ENCODE data around the gene SNRPD2.

DNA sequence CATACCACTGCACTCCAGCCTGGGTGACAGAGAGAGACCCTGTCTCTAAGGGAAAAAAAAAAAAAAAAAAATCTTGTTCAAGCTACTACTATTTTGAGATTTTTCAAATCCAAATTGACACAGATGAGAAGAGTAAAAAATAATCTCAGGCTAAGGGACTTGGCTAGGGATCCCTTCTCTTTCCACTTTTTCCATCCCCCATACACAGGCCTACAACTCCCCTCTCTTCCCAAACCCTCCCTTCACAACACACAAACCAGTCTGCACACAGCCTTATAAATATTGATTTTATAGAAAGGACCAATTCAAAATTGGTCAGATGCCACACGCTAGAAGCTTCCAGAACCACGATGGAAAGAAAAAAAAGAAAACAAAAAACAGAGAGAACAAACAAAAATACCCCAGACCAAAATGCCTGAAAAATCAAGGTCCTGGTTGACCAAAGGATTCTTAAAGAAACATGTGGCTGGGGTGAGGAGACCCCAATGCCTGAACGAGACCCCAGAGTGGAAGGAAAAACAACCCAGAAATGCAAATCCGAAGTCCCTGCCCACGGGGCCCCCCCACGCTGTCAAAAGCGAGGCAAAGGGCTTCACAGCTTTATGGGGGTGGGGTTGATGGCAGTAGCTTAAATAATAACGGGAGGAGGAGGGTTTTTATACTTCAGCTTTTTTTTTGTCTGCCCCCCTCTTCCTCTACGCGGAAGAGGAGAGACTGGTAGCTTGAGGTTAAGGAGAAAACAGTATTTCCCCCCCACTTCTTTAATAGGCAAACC, 18.8 kb upstream of the SNRPD2 start:
- TF ChIP-seq, protein P1, sequence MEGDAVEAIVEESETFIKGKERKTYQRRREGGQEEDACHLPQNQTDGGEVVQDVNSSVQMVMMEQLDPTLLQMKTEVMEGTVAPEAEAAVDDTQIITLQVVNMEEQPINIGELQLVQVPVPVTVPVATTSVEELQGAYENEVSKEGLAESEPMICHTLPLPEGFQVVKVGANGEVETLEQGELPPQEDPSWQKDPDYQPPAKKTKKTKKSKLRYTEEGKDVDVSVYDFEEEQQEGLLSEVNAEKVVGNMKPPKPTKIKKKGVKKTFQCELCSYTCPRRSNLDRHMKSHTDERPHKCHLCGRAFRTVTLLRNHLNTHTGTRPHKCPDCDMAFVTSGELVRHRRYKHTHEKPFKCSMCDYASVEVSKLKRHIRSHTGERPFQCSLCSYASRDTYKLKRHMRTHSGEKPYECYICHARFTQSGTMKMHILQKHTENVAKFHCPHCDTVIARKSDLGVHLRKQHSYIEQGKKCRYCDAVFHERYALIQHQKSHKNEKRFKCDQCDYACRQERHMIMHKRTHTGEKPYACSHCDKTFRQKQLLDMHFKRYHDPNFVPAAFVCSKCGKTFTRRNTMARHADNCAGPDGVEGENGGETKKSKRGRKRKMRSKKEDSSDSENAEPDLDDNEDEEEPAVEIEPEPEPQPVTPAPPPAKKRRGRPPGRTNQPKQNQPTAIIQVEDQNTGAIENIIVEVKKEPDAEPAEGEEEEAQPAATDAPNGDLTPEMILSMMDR (IDR thresholded peaks at IDR 0.05) = no peak
- TF ChIP-seq POLR2A (IDR thresholded peaks at IDR 0.05) = no peak

All from uterus (tissue), 2 donors.